Keratinocyte (primary cell): ENCODE measurements around the gene RGL1. TPM values are rescaled to one million over a fixed set of nuclear protein-coding genes. Genes with fewer than 3 reads are reported as not detected.

ENCODE experiments used
- DNase-seq: peaks from one replicate; pipeline ENCODE4 v3.0.0-alpha.2; 2011; ENCODE audit warnings: low read depth, missing footprints, low spot score
- FAIRE-seq: peaks from 2 replicates; lab custom pipeline; 2011; peaks lifted over from hg19 to GRCh38; lab: Jason Lieb, UNC
- H2AFZ ChIP-seq: 2 replicates; pipeline ENCODE4 v1.6.0; 2012; ENCODE audit warnings: low read length, control low read depth, inconsistent platforms; ENCODE audit not compliant: control insufficient read depth
- H3K27ac ChIP-seq: 2 replicates; pipeline ENCODE4 v1.5.1; 2011; ENCODE audit warnings: low read length; ENCODE audit not compliant: control insufficient read depth, insufficient read depth
- H3K27me3 ChIP-seq: 3 replicates; pipeline ENCODE4 v1.6.0; 2011; ENCODE audit warnings: low read length; ENCODE audit not compliant: control insufficient read depth, insufficient read depth; ENCODE audit errors: extremely low read depth
- H3K36me3 ChIP-seq, 2 experiments: 2 replicates in 1 of 2; 3 replicates in 1 of 2; pipeline ENCODE4 v1.5.1; 2011; ENCODE audit warnings: low read length in 2 of 2, mild to moderate bottlenecking in 1 of 2; ENCODE audit not compliant: control insufficient read depth in 2 of 2, insufficient read depth in 2 of 2; ENCODE audit errors: extremely low read depth in 1 of 2
- H3K4me1 ChIP-seq: 3 replicates; pipeline ENCODE4 v1.5.1; 2011; ENCODE audit warnings: low read length; ENCODE audit not compliant: control insufficient read depth, insufficient read depth; ENCODE audit errors: extremely low read depth
- H3K4me2 ChIP-seq: 3 replicates; pipeline ENCODE4 v1.6.0; 2011; ENCODE audit warnings: low read depth, low read length; ENCODE audit not compliant: control insufficient read depth, insufficient read depth; ENCODE audit errors: extremely low read depth
- H3K4me3 ChIP-seq, 3 experiments: fragments of 200-600 bp in 1 of 3; sonication (generic) in 1 of 3; 2 replicates in 2 of 3; 3 replicates in 1 of 3; pipeline ENCODE4 v1.5.1; 2011 to 2016; ENCODE audit warnings: low read length in 3 of 3, mild to moderate bottlenecking in 3 of 3, control low read depth in 2 of 3, inconsistent platforms in 1 of 3, low read depth in 1 of 3, mixed read lengths in 1 of 3, mixed run types in 1 of 3, moderate library complexity in 1 of 3; ENCODE audit not compliant: control insufficient read depth in 2 of 3, insufficient read depth in 2 of 3; ENCODE audit errors: extremely low read depth in 1 of 3
- H3K79me2 ChIP-seq: 2 replicates; pipeline ENCODE4 v1.6.0; 2012; ENCODE audit warnings: low read length; ENCODE audit not compliant: control insufficient read depth, insufficient read depth
- H3K9ac ChIP-seq: 3 replicates; pipeline ENCODE4 v1.6.0; 2011; ENCODE audit warnings: low read length; ENCODE audit not compliant: control insufficient read depth, insufficient read depth; ENCODE audit errors: extremely low read depth
- H3K9me1 ChIP-seq: 3 replicates; pipeline ENCODE4 v1.6.0; 2011; ENCODE audit warnings: low read length; ENCODE audit not compliant: control insufficient read depth, insufficient read depth; ENCODE audit errors: extremely low read depth
- H3K9me3 ChIP-seq: 2 replicates; pipeline ENCODE4 v1.5.1; 2012; ENCODE audit warnings: low read depth, low read length; ENCODE audit not compliant: control insufficient read depth
- H4K20me1 ChIP-seq: 3 replicates; pipeline ENCODE4 v1.6.0; 2011; ENCODE audit warnings: low read length; ENCODE audit not compliant: control insufficient read depth, insufficient read depth; ENCODE audit errors: extremely low read depth
- EZH2 ChIP-seq: IDR thresholded peaks from one replicate; pipeline ENCODE4 v1.6.1; 2012; ENCODE audit warnings: inconsistent platforms, mild to moderate bottlenecking, low read length, moderate library complexity
- dilution Hi-C: fragments of 300-500 bp; cut with MboI; formaldehyde crosslinking; loops from one replicate; pipeline ENCODE4 v1.7.0; 2020; ENCODE audit warnings: low sequenced_read_pairs; ENCODE audit not compliant: extremely low pct_ligation_motif_present
- polyA plus RNA-seq, 5 experiments: library from polyadenylated mRNA; depleted of rRNA in 3 of 5; stranded (reverse) in 3 of 5; stranded (forward) in 1 of 5; unstranded in 1 of 5; fragments of >200 nt; gene quantifications; 1 replicate in 1 of 5; 2 replicates in 3 of 5; 3 replicates in 1 of 5; pipeline versions ENCODE4 v1.2.1 to v1.2.3, GENCODE V29; 2011 to 2012; ENCODE audit warnings: missing spikeins in 2 of 5, low read depth in 1 of 5, low replicate concordance in 1 of 5
- TF ChIP-seq, protein P1 (sequence below), 3 experiments: IDR thresholded peaks in 1 of 3; conservative IDR thresholded peaks in 1 of 3; optimal IDR thresholded peaks in 1 of 3; 2 replicates in 2 of 3; 3 replicates in 1 of 3; pipeline versions ENCODE3 to v1.5.1; 2011; ENCODE audit warnings: low read length in 3 of 3, mild to moderate bottlenecking in 3 of 3, moderate library complexity in 2 of 3, control low read depth in 1 of 3, inconsistent platforms in 1 of 3; ENCODE audit not compliant: insufficient read depth in 2 of 3; ENCODE audit errors: extremely low read depth in 1 of 3

RGL1 gene
- polyA plus RNA-seq, 1 donor (not counting 4 experiments of a cell fraction or from before 2014, with no cell fraction given), result 1.2 TPM

DNA sequence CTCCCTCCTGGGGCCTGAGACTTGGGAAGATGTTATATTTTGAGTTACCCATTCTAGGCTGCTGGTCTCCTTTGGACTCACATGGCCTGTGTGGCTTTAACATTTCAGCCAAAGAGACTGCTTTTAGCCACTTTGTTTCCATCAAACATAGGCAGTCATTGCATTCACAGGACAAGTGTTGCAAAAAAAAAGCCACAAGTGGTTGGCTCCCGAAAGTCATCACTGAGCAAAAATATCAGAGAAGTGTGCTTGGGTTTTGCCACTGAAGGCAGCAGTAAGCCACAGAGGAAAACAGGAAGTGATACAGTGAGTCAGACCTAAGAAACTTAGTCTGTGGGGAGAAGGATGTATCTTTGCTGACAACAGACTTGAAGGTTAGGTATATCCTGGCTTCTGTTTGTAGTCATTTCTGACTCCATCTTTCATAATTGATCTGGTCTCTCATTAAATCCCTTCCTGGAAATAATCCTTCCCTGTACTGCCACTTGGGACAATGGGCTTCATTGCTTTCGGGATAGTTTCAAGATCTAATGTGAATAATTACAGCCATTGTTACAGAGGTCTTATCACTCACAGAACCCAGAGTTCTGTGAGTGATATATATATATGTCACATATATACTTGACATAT, 151.8 kb downstream of the RGL1 start:
- Histone ChIP-seq H4K20me1 (no peaks in the 10 kb centered on the region), H3K9ac (no peak overlapping the region), H3K4me2 (no peak overlapping the region), H2AFZ (no peak overlapping the region), H3K9me1 (no peaks in the 10 kb centered on the region), H3K27ac (no peak overlapping the region), H3K27me3 (no peaks in the 10 kb centered on the region), H3K4me3 (no peak overlapping the region), H3K79me2 (no peaks in the 10 kb centered on the region), H3K9me3 (no peaks in the 10 kb centered on the region), H3K4me1 (peaks cover 14% of the 10 kb centered on the region), H3K36me3 (no peaks in the 10 kb centered on the region)
- dilution Hi-C loops, result no loop called here
- DNase-seq (peak; percentile 13), FAIRE-seq (peak; percentile 89)
- TF ChIP-seq, protein P1, sequence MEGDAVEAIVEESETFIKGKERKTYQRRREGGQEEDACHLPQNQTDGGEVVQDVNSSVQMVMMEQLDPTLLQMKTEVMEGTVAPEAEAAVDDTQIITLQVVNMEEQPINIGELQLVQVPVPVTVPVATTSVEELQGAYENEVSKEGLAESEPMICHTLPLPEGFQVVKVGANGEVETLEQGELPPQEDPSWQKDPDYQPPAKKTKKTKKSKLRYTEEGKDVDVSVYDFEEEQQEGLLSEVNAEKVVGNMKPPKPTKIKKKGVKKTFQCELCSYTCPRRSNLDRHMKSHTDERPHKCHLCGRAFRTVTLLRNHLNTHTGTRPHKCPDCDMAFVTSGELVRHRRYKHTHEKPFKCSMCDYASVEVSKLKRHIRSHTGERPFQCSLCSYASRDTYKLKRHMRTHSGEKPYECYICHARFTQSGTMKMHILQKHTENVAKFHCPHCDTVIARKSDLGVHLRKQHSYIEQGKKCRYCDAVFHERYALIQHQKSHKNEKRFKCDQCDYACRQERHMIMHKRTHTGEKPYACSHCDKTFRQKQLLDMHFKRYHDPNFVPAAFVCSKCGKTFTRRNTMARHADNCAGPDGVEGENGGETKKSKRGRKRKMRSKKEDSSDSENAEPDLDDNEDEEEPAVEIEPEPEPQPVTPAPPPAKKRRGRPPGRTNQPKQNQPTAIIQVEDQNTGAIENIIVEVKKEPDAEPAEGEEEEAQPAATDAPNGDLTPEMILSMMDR (optimal IDR thresholded peaks at IDR 0.05 in 1 of 3, IDR thresholded peaks at IDR 0.05 in 1 of 3, conservative IDR thresholded peaks at IDR 0.05 in 1 of 3; ENCODE audit: extremely low read depth in 1 of 3, insufficient read depth in 2 of 3, low read length in 3 of 3), result peak; percentile 29 to 31 (median 30)
- no peak for TF ChIP-seq EZH2

DNA sequence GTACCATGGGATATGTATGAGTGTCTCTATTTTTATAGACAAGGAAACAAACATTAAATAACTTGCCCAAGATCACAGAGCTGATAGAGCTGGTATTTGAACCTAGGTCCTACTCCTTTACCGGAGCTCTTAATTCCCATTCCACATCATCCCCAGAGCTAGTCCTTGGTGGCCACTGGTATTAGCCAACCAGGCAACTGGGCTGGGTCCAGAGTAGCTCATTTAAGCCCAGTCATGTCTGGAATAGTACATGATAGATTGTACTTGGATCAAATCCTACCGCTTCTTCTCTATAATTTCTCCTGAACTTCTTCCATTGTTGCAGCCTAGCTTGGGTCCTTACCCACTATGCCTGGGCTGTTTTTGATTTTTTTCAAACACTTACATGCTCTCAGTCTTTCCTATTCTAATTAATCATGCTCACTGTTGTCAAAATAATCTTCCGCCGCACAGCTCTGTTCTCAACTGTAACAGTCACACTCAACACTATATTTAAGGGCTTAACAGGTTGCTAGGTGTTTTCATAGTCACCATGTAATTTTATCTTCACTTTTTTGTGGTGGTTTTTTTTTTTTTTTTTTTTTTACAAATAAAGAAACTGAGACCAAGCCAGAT, 152.4 kb downstream of the RGL1 start:
- Histone ChIP-seq H3K4me1 (peaks cover 14% of the 10 kb centered on the region), H3K4me3 (no peak overlapping the region), H3K9me1 (no peaks in the 10 kb centered on the region), H3K36me3 (no peaks in the 10 kb centered on the region), H3K79me2 (no peaks in the 10 kb centered on the region), H3K9me3 (no peaks in the 10 kb centered on the region), H4K20me1 (no peaks in the 10 kb centered on the region), H3K27ac (no peak overlapping the region), H2AFZ (no peak overlapping the region), H3K4me2 (no peak overlapping the region), H3K9ac (no peak overlapping the region), H3K27me3 (no peaks in the 10 kb centered on the region)
- no peak for DNase-seq
- dilution Hi-C loops, result no loop called here
- no peak for TF ChIP-seq EZH2
- TF ChIP-seq, protein P1 (optimal IDR thresholded peaks at IDR 0.05 in 1 of 3, IDR thresholded peaks at IDR 0.05 in 1 of 3, conservative IDR thresholded peaks at IDR 0.05 in 1 of 3; ENCODE audit: extremely low read depth in 1 of 3, insufficient read depth in 2 of 3, low read length in 3 of 3), result no peak
- FAIRE-seq, result no peak
